IMR-90 (cell line): ENCODE results near the gene SEC23A. TPM values are rescaled to one million over a fixed set of nuclear protein-coding genes. Genes with fewer than 3 reads are reported as not detected.

Experiments used
- ATAC-seq: fragments of 200-7000 bp; cut with Tn5 transposase; 2 replicates; pipeline ENCODE4 v1.9.1; 2020; ENCODE audit warnings: low read depth, mild to moderate bottlenecking, moderate library complexity
- BruUV-seq: library from RNA; stranded (reverse); fragments of 400-500 nt; replicated peaks from 2 replicates; lab custom pipeline; 2021; lab: Mats Ljungman, UMichigan
- CTCF ChIA-PET: fragments of 300-600 bp; formaldehyde crosslinking; extraction: SDS; loops from one replicate; lab custom pipeline; 2021; ENCODE audit warnings: antibody characterized with exemption; lab: Yijun Ruan, JAX
- POLR2A ChIA-PET: fragments of 300-600 bp; sonication (Branson Sonifier 250); formaldehyde crosslinking; loops from one replicate; lab custom pipeline; 2022; ENCODE audit warnings: antibody characterized with exemption; ENCODE audit not compliant: unreplicated experiment; lab: Charles Lee
- DNase-seq: peaks from one replicate; pipeline ENCODE4 v3.0.0; 2013
- H2AFZ ChIP-seq: replicated peaks from 2 replicates; pipeline ENCODE3; 2013; ENCODE audit warnings: low read length, mild to moderate bottlenecking; ENCODE audit not compliant: poor library complexity
- H2AK5ac ChIP-seq: 2 replicates; pipeline ENCODE4 v1.6.1; 2013; ENCODE audit warnings: low read depth, low read length, inconsistent platforms
- H2AK9ac ChIP-seq: replicated peaks from 2 replicates; pipeline ENCODE3; 2013; ENCODE audit warnings: mild to moderate bottlenecking, low read depth, low read length, moderate library complexity; ENCODE audit not compliant: poor library complexity
- H2BK120ac ChIP-seq: 2 replicates; pipeline ENCODE4 v1.6.1; 2013; ENCODE audit warnings: low read depth, low read length, inconsistent platforms
- H2BK15ac ChIP-seq: 3 replicates; pipeline ENCODE4 v1.6.1; 2013; ENCODE audit warnings: low read depth, low read length, inconsistent platforms
- H2BK20ac ChIP-seq: 2 replicates; pipeline ENCODE4 v1.6.1; 2013; ENCODE audit warnings: low read depth, mild to moderate bottlenecking, inconsistent platforms, low read length, moderate library complexity
- H2BK5ac ChIP-seq: 2 replicates; pipeline ENCODE4 v1.6.1; 2013; ENCODE audit warnings: mild to moderate bottlenecking, low read depth, low read length, inconsistent platforms; ENCODE audit not compliant: poor library complexity, severe bottlenecking
- H3K14ac ChIP-seq: replicated peaks from 2 replicates; pipeline ENCODE4 v1.6.1; 2013; ENCODE audit warnings: low read depth, low read length, inconsistent platforms
- H3K18ac ChIP-seq: 2 replicates; pipeline ENCODE4 v1.6.1; 2013; ENCODE audit warnings: low read depth, low read length, control low read depth
- H3K23ac ChIP-seq: 2 replicates; pipeline ENCODE4 v1.6.1; 2013; ENCODE audit warnings: low read depth, low read length, inconsistent platforms
- H3K27ac ChIP-seq: 2 replicates; pipeline ENCODE4 v1.5.1; 2013; ENCODE audit warnings: mild to moderate bottlenecking, control low read depth, low read length; ENCODE audit not compliant: insufficient read depth
- H3K27me3 ChIP-seq: 2 replicates; pipeline ENCODE4 v1.6.1; 2013; ENCODE audit warnings: low read length; ENCODE audit not compliant: control insufficient read depth, insufficient read depth
- H3K36me3 ChIP-seq: 2 replicates; pipeline ENCODE4 v1.6.1; 2013; ENCODE audit warnings: low read length, mixed read lengths; ENCODE audit not compliant: control insufficient read depth, insufficient read depth
- H3K4ac ChIP-seq: 2 replicates; pipeline ENCODE4 v1.6.1; 2013; ENCODE audit warnings: low read depth, low read length, inconsistent platforms
- H3K4me1 ChIP-seq: 2 replicates; pipeline ENCODE4 v1.6.1; 2013; ENCODE audit warnings: low read length, mixed read lengths; ENCODE audit not compliant: control insufficient read depth, insufficient read depth
- H3K4me2 ChIP-seq: 2 replicates; pipeline ENCODE4 v1.6.1; 2013; ENCODE audit warnings: low read depth, mild to moderate bottlenecking, control low read depth, low read length, moderate library complexity
- H3K4me3 ChIP-seq: 2 replicates; pipeline ENCODE4 v1.5.1; 2013; ENCODE audit warnings: low read depth, mild to moderate bottlenecking, control low read depth, low read length, moderate library complexity; ENCODE audit not compliant: insufficient read depth
- H3K56ac ChIP-seq: 2 replicates; pipeline ENCODE4 v1.6.1; 2013; ENCODE audit warnings: low read length, inconsistent platforms; ENCODE audit not compliant: insufficient read depth; ENCODE audit errors: extremely low read depth
- H3K79me1 ChIP-seq, 2 experiments: 2 replicates each; pipeline ENCODE4 v1.6.1; 2013; ENCODE audit warnings: low read length in 2 of 2, inconsistent platforms in 1 of 2, low read depth in 1 of 2
- H3K9ac ChIP-seq: 2 replicates; pipeline ENCODE4 v1.6.1; 2013; ENCODE audit warnings: low read depth, low read length, control low read depth
- H3K9me1 ChIP-seq: 2 replicates; pipeline ENCODE4 v1.6.1; 2013; ENCODE audit warnings: low read length, inconsistent platforms; ENCODE audit not compliant: insufficient read depth
- H3K9me3 ChIP-seq: 2 replicates; pipeline ENCODE4 v1.6.1; 2013; ENCODE audit warnings: low read length; ENCODE audit not compliant: control insufficient read depth, insufficient read depth
- H4K20me1 ChIP-seq: 2 replicates; pipeline ENCODE4 v1.6.1; 2013; ENCODE audit warnings: low read length, inconsistent platforms; ENCODE audit not compliant: insufficient read depth
- H4K5ac ChIP-seq: 2 replicates; pipeline ENCODE4 v1.6.1; 2013; ENCODE audit warnings: mild to moderate bottlenecking, low read depth, low read length, control low read depth
- H4K8ac ChIP-seq, 2 experiments: 2 replicates each; pipeline ENCODE4 v1.6.1; 2013; ENCODE audit warnings: low read depth in 2 of 2, low read length in 2 of 2, control low read depth in 1 of 2, inconsistent platforms in 1 of 2
- H4K91ac ChIP-seq: 2 replicates; pipeline ENCODE4 v1.6.1; 2013; ENCODE audit warnings: low read depth, low read length, inconsistent platforms; ENCODE audit not compliant: insufficient read depth
- BHLHE40 ChIP-seq: fragments of 150-350 bp; IDR thresholded peaks from 2 replicates; pipeline ENCODE4 v1.6.1; 2016; ENCODE audit warnings: mild to moderate bottlenecking, low read depth, low read length
- CEBPB ChIP-seq: IDR thresholded peaks from 2 replicates; pipeline ENCODE4 v1.6.1; 2012; ENCODE audit warnings: low read depth, low read length, improper control_type of control experiment
- CHD1 ChIP-seq: IDR thresholded peaks from 2 replicates; pipeline ENCODE4 v1.6.1; 2012; ENCODE audit warnings: low read depth, low read length, improper control_type of control experiment
- CTCF ChIP-seq: conservative IDR thresholded peaks from 2 replicates; pipeline ENCODE4 v1.5.1; 2012; ENCODE audit warnings: mild to moderate bottlenecking, low read depth, low read length, improper control_type of control experiment
- ELK1 ChIP-seq: fragments of 150-350 bp; IDR thresholded peaks from 2 replicates; pipeline ENCODE4 v1.6.1; 2016; ENCODE audit warnings: low read depth, mild to moderate bottlenecking, low read length, moderate library complexity, borderline replicate concordance
- FOS ChIP-seq: fragments of 150-350 bp; IDR thresholded peaks from 2 replicates; pipeline ENCODE4 v1.6.1; 2016; ENCODE audit warnings: low read depth, low read length
- MAFK ChIP-seq: IDR thresholded peaks from 2 replicates; pipeline ENCODE4 v1.6.1; 2012; ENCODE audit warnings: low read depth, low read length, improper control_type of control experiment
- MAZ ChIP-seq: IDR thresholded peaks from 2 replicates; pipeline ENCODE4 v1.6.1; 2012; ENCODE audit warnings: low read depth, mild to moderate bottlenecking, low read length, improper control_type of control experiment, moderate library complexity, borderline replicate concordance
- MXI1 ChIP-seq: IDR thresholded peaks from 2 replicates; pipeline ENCODE4 v1.6.1; 2012; ENCODE audit warnings: low read depth, mild to moderate bottlenecking, low read length, moderate library complexity, borderline replicate concordance
- NFE2L2 ChIP-seq: fragments of 150-350 bp; IDR thresholded peaks from 2 replicates; pipeline ENCODE4 v1.6.1; 2016; ENCODE audit warnings: low read depth, mild to moderate bottlenecking, low read length
- POLR2A ChIP-seq: IDR thresholded peaks from 2 replicates; pipeline ENCODE4 v1.6.1; 2012; ENCODE audit warnings: mild to moderate bottlenecking, low read depth, low read length
- RAD21 ChIP-seq: IDR thresholded peaks from 2 replicates; pipeline ENCODE4 v1.6.1; 2012; ENCODE audit warnings: low read length, improper control_type of control experiment
- RCOR1 ChIP-seq: IDR thresholded peaks from 2 replicates; pipeline ENCODE4 v1.6.1; 2012; ENCODE audit warnings: mild to moderate bottlenecking, low read length, improper control_type of control experiment; ENCODE audit not compliant: insufficient replicate concordance
- RFX5 ChIP-seq: IDR thresholded peaks from 2 replicates; pipeline ENCODE4 v1.8.0; 2012; ENCODE audit warnings: low read depth, mild to moderate bottlenecking, low read length, moderate library complexity
- SMC3 ChIP-seq: fragments of 150-350 bp; IDR thresholded peaks from 2 replicates; pipeline ENCODE4 v1.6.1; 2016; ENCODE audit warnings: low read depth, mild to moderate bottlenecking, antibody characterized with exemption, low read length, moderate library complexity
- USF2 ChIP-seq: fragments of 150-350 bp; IDR thresholded peaks from 2 replicates; pipeline ENCODE4 v1.6.1; 2017; ENCODE audit warnings: mild to moderate bottlenecking, antibody characterized with exemption, low read length, low read depth
- WGBS, 2 experiments: methylation state at CpG; one replicate each; pipeline versions ENCODE4 v1.1.5 to v1.1.7; 2013; ENCODE audit warnings: missing lambda C conversion rate in 2 of 2; ENCODE audit not compliant: insufficient read length in 1 of 2; ENCODE audit errors: extremely low coverage in 2 of 2; 5-methylcytosine and 5-hydroxymethylcytosine counted together
- dilution Hi-C: fragments of 300-500 bp; cut with HindIII; formaldehyde crosslinking; loops from one replicate; pipeline ENCODE4 v1.14.3; 2018; ENCODE audit warnings: low sequenced_read_pairs; ENCODE audit not compliant: unreplicated experiment
- in situ Hi-C: fragments of 300-500 bp; cut with MboI; formaldehyde crosslinking; loops from 3 replicates; pipeline ENCODE4 v1.14.3; 2019; ENCODE audit warnings: low sequenced_read_pairs, inconsistent platforms, mixed read lengths
- intact Hi-C: fragments of 100-400 bp; cut with micrococcal nuclease; formaldehyde crosslinking; loops from 2 replicates; pipeline ENCODE4 v1.10.0; 2022
- polyA plus RNA-seq, 3 experiments: library from polyadenylated mRNA; depleted of rRNA; stranded (reverse); fragments of >200 nt; gene quantifications; 2 replicates each; pipeline ENCODE4 v1.2.3, GENCODE V29; 2012; ENCODE audit warnings: low replicate concordance in 1 of 3
- total RNA-seq: library from RNA; depleted of rRNA; stranded (reverse); fragments of >200 nt; gene quantifications from 2 replicates; pipeline ENCODE4 v1.2.3, GENCODE V29; 2012

The SEC23A gene
- total and polyA plus RNA-seq, 2 of the 4 experiments (the other 2 are of a cell fraction): 141 to 609 TPM

- ChIA-PET CTCF (no interaction called here), POLR2A (no interaction called here)
- DNase-seq (no peak), ATAC-seq (no peak)
- Histone ChIP-seq H4K20me1 (no peaks in the 10 kb centered on the region), H4K8ac (no peak overlapping the region), H3K9me3 (no peaks in the 10 kb centered on the region), H3K56ac (no peak overlapping the region), H2BK5ac (no peak overlapping the region), H4K5ac (no peak overlapping the region), H3K9me1 (no peaks in the 10 kb centered on the region), H3K4me3 (no peak overlapping the region), H3K4me1 (no peaks in the 10 kb centered on the region), H3K79me1 (no peaks in the 10 kb centered on the region), H2AK5ac (no peak overlapping the region), H3K4ac (no peak overlapping the region), H4K91ac (no peak overlapping the region), H3K4me2 (no peak overlapping the region), H3K27ac (no peak overlapping the region), H2BK20ac (no peak overlapping the region), H3K9ac (no peak overlapping the region), H3K36me3 (no peaks in the 10 kb centered on the region), H2AK9ac (no peak overlapping the region), H2BK120ac (no peak overlapping the region), H3K23ac (no peak overlapping the region), H2AFZ (no peak overlapping the region), H3K14ac (no peak overlapping the region), H2BK15ac (no peak overlapping the region), H3K27me3 (no peaks in the 10 kb centered on the region), H3K18ac (no peak overlapping the region)
- intact Hi-C loops (no loop called here), in situ Hi-C loops (no loop called here), dilution Hi-C loops (no loop called here)
- TF ChIP-seq MAZ: no peak
- TF ChIP-seq USF2: no peak
- TF ChIP-seq RAD21: no peak
- TF ChIP-seq RCOR1: no peak
- TF ChIP-seq SMC3: no peak
- TF ChIP-seq MAFK: no peak
- no peak for TF ChIP-seq CEBPB
- TF ChIP-seq ELK1: no peak
- TF ChIP-seq FOS: no peak
- no peak for TF ChIP-seq NFE2L2
- no peak for TF ChIP-seq POLR2A
- TF ChIP-seq BHLHE40: no peak
- TF ChIP-seq CHD1: no peak
- no peak for TF ChIP-seq RFX5
- TF ChIP-seq CTCF: no peak
- TF ChIP-seq MXI1: no peak
- no CpG with 5 or more reads among the region's 2 CpGs for WGBS, 2 experiments
- no TSS peak for BruUV-seq
Measured at GRCh38 chr14:38987781-38988180, 115.3 kb downstream of the SEC23A start.
